Uterus (tissue), 2 donors: ENCODE data around the gene HIC1.

Experiments used
- POLR2A ChIP-seq, 2 donors: fragments of 450-650 bp; IDR thresholded peaks; one replicate each; pipeline ENCODE4 v1.6.1; 2016; ENCODE audit warnings: antibody characterized with exemption in 2 of 2, mild to moderate bottlenecking in 1 of 2, moderate library complexity in 1 of 2
- TF ChIP-seq, protein P1 (sequence below), 4 experiments: fragments of 200-600 bp in 2 of 4; fragments of 450-650 bp in 2 of 4; sonication (generic) in 2 of 4; IDR thresholded peaks; one replicate each; pipeline ENCODE4 v1.5.1; 2016 to 2019; ENCODE audit warnings: antibody characterized with exemption in 4 of 4, mild to moderate bottlenecking in 2 of 4, moderate library complexity in 1 of 4

DNA sequence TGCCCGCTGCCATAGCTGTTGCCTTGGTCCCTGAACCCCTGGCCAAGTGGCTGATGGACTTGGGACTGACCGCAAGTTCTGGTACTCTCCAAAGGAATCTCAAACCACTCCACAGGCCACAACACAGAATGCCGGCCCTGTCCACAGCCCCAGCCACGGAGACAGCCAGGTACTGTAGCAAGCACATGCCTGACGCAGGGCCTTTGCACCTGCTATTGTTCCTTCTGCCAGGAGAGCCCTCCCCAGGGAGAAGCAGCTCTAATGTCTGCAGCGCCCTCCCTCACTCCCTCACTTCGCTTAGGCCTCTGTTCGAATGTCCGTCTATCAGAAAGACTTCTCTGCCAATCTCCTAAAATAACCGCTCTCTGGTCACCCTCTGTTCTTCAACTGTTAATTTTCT is 45.2 kb upstream of the HIC1 start:
- TF ChIP-seq, protein P1, sequence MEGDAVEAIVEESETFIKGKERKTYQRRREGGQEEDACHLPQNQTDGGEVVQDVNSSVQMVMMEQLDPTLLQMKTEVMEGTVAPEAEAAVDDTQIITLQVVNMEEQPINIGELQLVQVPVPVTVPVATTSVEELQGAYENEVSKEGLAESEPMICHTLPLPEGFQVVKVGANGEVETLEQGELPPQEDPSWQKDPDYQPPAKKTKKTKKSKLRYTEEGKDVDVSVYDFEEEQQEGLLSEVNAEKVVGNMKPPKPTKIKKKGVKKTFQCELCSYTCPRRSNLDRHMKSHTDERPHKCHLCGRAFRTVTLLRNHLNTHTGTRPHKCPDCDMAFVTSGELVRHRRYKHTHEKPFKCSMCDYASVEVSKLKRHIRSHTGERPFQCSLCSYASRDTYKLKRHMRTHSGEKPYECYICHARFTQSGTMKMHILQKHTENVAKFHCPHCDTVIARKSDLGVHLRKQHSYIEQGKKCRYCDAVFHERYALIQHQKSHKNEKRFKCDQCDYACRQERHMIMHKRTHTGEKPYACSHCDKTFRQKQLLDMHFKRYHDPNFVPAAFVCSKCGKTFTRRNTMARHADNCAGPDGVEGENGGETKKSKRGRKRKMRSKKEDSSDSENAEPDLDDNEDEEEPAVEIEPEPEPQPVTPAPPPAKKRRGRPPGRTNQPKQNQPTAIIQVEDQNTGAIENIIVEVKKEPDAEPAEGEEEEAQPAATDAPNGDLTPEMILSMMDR (IDR thresholded peaks at IDR 0.05) = no peak
- TF ChIP-seq POLR2A (IDR thresholded peaks at IDR 0.05) = no peak
